CD14-positive monocyte (primary cell): ENCODE measurements around the gene FBXO7. TPM values are rescaled to one million over a fixed set of nuclear protein-coding genes. Genes with fewer than 3 reads are reported as not detected.

ENCODE experiments used
- DNase-seq, 3 donors: peaks; one replicate each; pipeline ENCODE4 v3.0.0-alpha.2; 2011 to 2022
- H2AFZ ChIP-seq: 2 replicates; pipeline ENCODE4 v1.6.0; 2012; ENCODE audit warnings: mild to moderate bottlenecking, low read depth, low read length, inconsistent platforms; ENCODE audit not compliant: insufficient read depth, poor library complexity, severe bottlenecking
- H3K27ac ChIP-seq, 2 donors: 1 replicate in 1 of 2; 2 replicates in 1 of 2; pipeline ENCODE4 v1.5.1; 2012 to 2013; ENCODE audit warnings: low read length in 2 of 2, control low read depth in 1 of 2, inconsistent platforms in 1 of 2, low read depth in 1 of 2, mild to moderate bottlenecking in 1 of 2
- H3K27me3 ChIP-seq, 2 donors: one replicate each; pipeline versions ENCODE4 v1.6.0 to v1.6.1; 2011 to 2013; ENCODE audit warnings: low read length in 2 of 2; ENCODE audit not compliant: control insufficient read depth in 2 of 2, insufficient read depth in 2 of 2
- H3K36me3 ChIP-seq, 2 donors: replicated peaks in 1 of 2; 1 replicate in 1 of 2; 2 replicates in 1 of 2; pipeline versions ENCODE4 v1.5.1 to v1.6.1; 2012 to 2013; ENCODE audit warnings: low read length in 2 of 2, control low read depth in 1 of 2, inconsistent platforms in 1 of 2, mild to moderate bottlenecking in 1 of 2; ENCODE audit not compliant: insufficient read depth in 2 of 2, control insufficient read depth in 1 of 2
- H3K4me1 ChIP-seq, 2 donors: 1 replicate in 1 of 2; 2 replicates in 1 of 2; pipeline versions ENCODE4 v1.5.1 to v1.6.1; 2012 to 2013; ENCODE audit warnings: low read length in 2 of 2, control low read depth in 1 of 2, inconsistent platforms in 1 of 2, mild to moderate bottlenecking in 1 of 2, moderate library complexity in 1 of 2; ENCODE audit not compliant: insufficient read depth in 2 of 2, control insufficient read depth in 1 of 2
- H3K4me2 ChIP-seq: replicated peaks from 2 replicates; pipeline ENCODE3; 2012; ENCODE audit warnings: low read length, moderate library complexity, mild to moderate bottlenecking; ENCODE audit not compliant: poor library complexity, severe bottlenecking; ENCODE audit errors: extremely low read depth
- H3K4me3 ChIP-seq, 3 experiments: fragments of 200-600 bp in 1 of 3; sonication (generic) in 1 of 3; replicated peaks in 1 of 3; 1 replicate in 2 of 3; 2 replicates in 1 of 3; pipeline ENCODE4 v1.5.1; 2011 to 2013; ENCODE audit warnings: low read length in 3 of 3, mild to moderate bottlenecking in 3 of 3, control low read depth in 2 of 3, low read depth in 2 of 3, inconsistent platforms in 1 of 3, moderate library complexity in 1 of 3
- H3K79me2 ChIP-seq: 2 replicates; pipeline ENCODE4 v1.6.0; 2012; ENCODE audit warnings: mild to moderate bottlenecking, control low read depth, inconsistent platforms, low read length, moderate library complexity; ENCODE audit not compliant: insufficient read depth
- H3K9ac ChIP-seq: 2 replicates; pipeline ENCODE4 v1.6.0; 2017; ENCODE audit warnings: low read length, mild to moderate bottlenecking; ENCODE audit not compliant: insufficient read depth, poor library complexity, severe bottlenecking
- H3K9me3 ChIP-seq, 2 donors: replicated peaks in 1 of 2; 1 replicate in 1 of 2; 2 replicates in 1 of 2; pipeline versions ENCODE4 v1.5.1 to v1.6.1; 2012 to 2013; ENCODE audit warnings: low read length in 2 of 2, control low read depth in 1 of 2; ENCODE audit not compliant: control insufficient read depth in 1 of 2, insufficient read depth in 1 of 2
- H4K20me1 ChIP-seq: 2 replicates; pipeline ENCODE4 v1.6.0; 2012; ENCODE audit warnings: mild to moderate bottlenecking, low read length, control low read depth, moderate library complexity; ENCODE audit not compliant: insufficient read depth
- H3K27ac Mint-ChIP-seq, 7 donors: one replicate each; pipeline ENCODE4 v1.8.0; 2020; ENCODE audit warnings: mild to moderate bottlenecking in 7 of 7, mixed read lengths in 7 of 7, moderate library complexity in 6 of 7, inconsistent platforms in 2 of 7
- H3K27me3 Mint-ChIP-seq, 3 donors: one replicate each; pipeline ENCODE4 v1.8.0; 2021 to 2022; ENCODE audit warnings: low read depth in 3 of 3, mild to moderate bottlenecking in 3 of 3, mixed read lengths in 3 of 3, moderate library complexity in 3 of 3, inconsistent platforms in 1 of 3
- H3K36me3 Mint-ChIP-seq, 2 donors: one replicate each; pipeline ENCODE4 v1.8.0; 2020; ENCODE audit warnings: mixed read lengths in 2 of 2, inconsistent platforms in 1 of 2, mild to moderate bottlenecking in 1 of 2
- H3K4me1 Mint-ChIP-seq: one replicate; pipeline ENCODE4 v1.8.0; 2020; ENCODE audit warnings: mild to moderate bottlenecking, mixed read lengths
- H3K4me3 Mint-ChIP-seq, 2 donors: one replicate each; pipeline ENCODE4 v1.8.0; 2020; ENCODE audit warnings: mild to moderate bottlenecking in 2 of 2, mixed read lengths in 2 of 2, moderate library complexity in 1 of 2
- H3K9me3 Mint-ChIP-seq, 7 donors: one replicate each; pipeline ENCODE4 v1.8.0; 2020 to 2022; ENCODE audit warnings: mixed read lengths in 7 of 7, mild to moderate bottlenecking in 6 of 7, moderate library complexity in 6 of 7, inconsistent platforms in 2 of 7
- CTCF ChIP-seq: fragments of 200-600 bp; IDR thresholded peaks from one replicate; pipeline ENCODE4 v1.8.0; 2022; ENCODE audit warnings: antibody characterized with exemption, mild to moderate bottlenecking
- WGBS: methylation state at CpG from one replicate; pipeline ENCODE4 v1.1.5; 2013; ENCODE audit warnings: missing lambda C conversion rate; ENCODE audit not compliant: insufficient coverage; 5-methylcytosine and 5-hydroxymethylcytosine counted together
- intact Hi-C, 2 donors: fragments of 100-400 bp; cut with micrococcal nuclease; formaldehyde crosslinking; loops; one replicate each; pipeline versions ENCODE4 v1.15.0 to v1.15.1; 2023
- polyA plus RNA-seq, 3 donors: library from polyadenylated mRNA; depleted of rRNA in 1 of 3; unstranded in 2 of 3; stranded (reverse) in 1 of 3; fragments of 300-500 nt in 2 of 3; fragments of >200 nt in 1 of 3; fragmentation: Illumina TruSeq in 2 of 3; gene quantifications; 1 replicate in 2 of 3; 2 replicates in 1 of 3; pipeline ENCODE4 v1.2.3, GENCODE V29; 2012 to 2021

FBXO7 gene
- polyA plus RNA-seq, 3 donors = 56.7 to 116 (median 103) TPM

DNA sequence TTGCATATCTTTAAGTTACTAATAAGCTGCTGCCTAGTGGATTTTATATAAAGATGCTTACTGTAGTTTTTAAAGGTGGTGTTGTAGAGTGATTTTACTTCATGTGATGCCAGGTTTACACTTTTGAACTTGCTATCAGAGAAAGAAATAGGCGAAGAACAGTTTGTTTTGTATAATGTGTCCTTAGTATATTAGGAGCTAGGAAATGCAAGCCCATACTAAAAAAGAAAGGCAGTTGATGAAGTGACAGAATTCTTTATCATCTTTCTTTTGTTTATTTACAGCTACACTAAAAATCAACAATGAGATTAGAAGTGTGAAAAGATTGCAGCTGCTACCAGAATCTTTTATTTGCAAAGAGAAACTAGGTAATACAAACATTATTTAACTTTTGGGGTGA, 12.8 kb downstream of the FBXO7 start:
- no peak overlapping the region for H3K4me3 ChIP-seq
- Mint-ChIP-seq H3K36me3 (peaks cover 42 to 71% of the 10 kb centered on the region in 2 donors), H3K9me3 (no peaks in the 10 kb centered on the region), H3K4me3 (no peak overlapping the region), H3K27ac (no peak overlapping the region), H3K4me1 (no peaks in the 10 kb centered on the region), H3K27me3 (no peaks in the 10 kb centered on the region)
- peaks cover 36% of the 10 kb centered on the region for H3K79me2 ChIP-seq
- H3K27me3 ChIP-seq = no peaks in the 10 kb centered on the region
- no peak overlapping the region for H3K9ac ChIP-seq
- peaks cover 86 to 98% of the 10 kb centered on the region in 2 donors for H3K36me3 ChIP-seq
- no peak overlapping the region for H3K4me2 ChIP-seq
- no peaks in the 10 kb centered on the region for H3K9me3 ChIP-seq
- no peaks in the 10 kb centered on the region for H3K4me1 ChIP-seq
- H2AFZ ChIP-seq = no peak overlapping the region
- no peak for DNase-seq
- H4K20me1 ChIP-seq = peaks cover 78% of the 10 kb centered on the region
- 100% methylated on average over 1 of the region's 1 CpG for WGBS
- H3K27ac ChIP-seq = no peak overlapping the region
- intact Hi-C loops = no loop called here
- no peak for TF ChIP-seq CTCF

GRCh38 chr22:32489377-32489776, 14.8 kb downstream of the FBXO7 start:
- Histone ChIP-seq H3K4me3 (no peak overlapping the region), H3K9me3 (no peaks in the 10 kb centered on the region), H3K9ac (no peak overlapping the region), H4K20me1 (peaks cover 59% of the 10 kb centered on the region), H2AFZ (no peak overlapping the region), H3K4me1 (no peaks in the 10 kb centered on the region), H3K79me2 (peaks cover 17% of the 10 kb centered on the region), H3K4me2 (no peak overlapping the region), H3K27ac (no peak overlapping the region), H3K27me3 (no peaks in the 10 kb centered on the region), H3K36me3 (peaks cover 94 to 99% of the 10 kb centered on the region in 2 donors)
- intact Hi-C loops = no loop called here
- Mint-ChIP-seq H3K4me1 (no peaks in the 10 kb centered on the region), H3K4me3 (no peak overlapping the region), H3K27me3 (no peaks in the 10 kb centered on the region), H3K27ac (no peak overlapping the region), H3K36me3 (peaks cover 59 to 88% of the 10 kb centered on the region in 2 donors), H3K9me3 (no peaks in the 10 kb centered on the region)
- no peak for TF ChIP-seq CTCF
- WGBS = no CpG with 5 or more reads among the region's 2 CpGs
- DNase-seq = no peak
